Gastrocnemius medialis (tissue), 4 donors: ENCODE measurements around the gene SHF.

ENCODE experiments used
- CTCF ChIP-seq, 5 experiments: fragments of 450-650 bp in 3 of 5; fragments of 200-600 bp in 2 of 5; sonication (generic) in 2 of 5; IDR thresholded peaks in 4 of 5; conservative IDR thresholded peaks in 1 of 5; 1 replicate in 4 of 5; 2 replicates in 1 of 5; pipeline ENCODE4 v1.5.1; 2016 to 2019; ENCODE audit warnings: antibody characterized with exemption in 5 of 5, mild to moderate bottlenecking in 3 of 5, moderate library complexity in 3 of 5
- POLR2A ChIP-seq, 2 donors: fragments of 450-650 bp; IDR thresholded peaks; one replicate each; pipeline ENCODE4 v1.6.1; 2017; ENCODE audit warnings: antibody characterized with exemption in 2 of 2, mild to moderate bottlenecking in 2 of 2, moderate library complexity in 2 of 2

- no peak for TF ChIP-seq CTCF (IDR thresholded peaks at IDR 0.05 in 4 of 5, conservative IDR thresholded peaks at IDR 0.05 in 1 of 5)
- no peak for TF ChIP-seq POLR2A (IDR thresholded peaks at IDR 0.05)
Measured at GRCh38 chr15:45123397-45123796, 64.4 kb downstream of the SHF start.
